ENCODE results near the gene NINL.
"Not testable (repeated sequence)": the region's sequence is repeated elsewhere in the genome, so short reads cannot be mapped to it uniquely, and the experiment has no call there.

NINL gene

DNA sequence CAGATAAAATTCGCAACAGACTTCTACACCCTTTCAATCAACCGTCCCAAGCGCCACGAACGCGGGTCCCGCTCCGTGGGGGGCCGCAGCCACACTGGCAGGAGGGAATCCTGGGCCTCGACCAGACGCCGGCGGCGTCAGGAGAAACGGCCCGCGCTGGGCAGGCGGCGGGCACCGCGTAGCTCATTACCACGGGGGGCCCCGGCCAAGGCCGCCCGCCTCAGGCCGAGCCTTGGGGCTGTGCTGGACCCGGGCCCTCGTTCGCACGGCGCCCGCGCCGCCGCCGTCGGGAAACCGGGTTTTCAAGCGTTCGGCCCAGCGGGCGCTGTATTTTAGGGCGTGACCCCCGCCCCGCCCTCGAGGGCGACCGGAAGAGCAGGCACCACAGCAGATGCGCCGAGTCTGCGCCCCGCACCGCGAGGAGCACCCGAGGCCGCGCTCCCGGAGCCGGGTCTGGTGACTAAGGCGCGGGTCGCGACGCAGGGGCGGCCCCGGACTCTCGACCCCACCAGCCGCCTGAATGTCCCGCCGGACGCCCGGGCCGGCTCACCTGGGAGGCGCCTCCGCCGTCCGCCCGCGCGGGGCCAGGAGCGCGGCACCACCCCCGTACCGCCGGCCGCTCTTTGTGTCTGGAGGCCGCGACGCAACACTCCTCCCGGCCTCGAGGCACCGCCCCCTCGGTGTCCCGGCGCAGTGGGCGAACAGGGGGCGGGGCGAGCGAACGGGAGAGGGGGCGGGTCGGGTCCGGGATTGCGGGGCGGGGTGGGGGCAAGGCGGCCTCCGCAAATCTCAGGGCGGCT is at the start of gene NINL:
TSS of gene NINL (minus strand) at position 627 of the 800 bp plus-strand sequence. CDS start 58,944 bp downstream, outside the sequence.
- DNase-seq (ENCODE audit: low read depth) = no peak

GRCh38 chr20:25632940-25633790 is 47.8 kb upstream of the NINL start:
- DNase-seq (ENCODE audit: low read depth) = no peak

DNA sequence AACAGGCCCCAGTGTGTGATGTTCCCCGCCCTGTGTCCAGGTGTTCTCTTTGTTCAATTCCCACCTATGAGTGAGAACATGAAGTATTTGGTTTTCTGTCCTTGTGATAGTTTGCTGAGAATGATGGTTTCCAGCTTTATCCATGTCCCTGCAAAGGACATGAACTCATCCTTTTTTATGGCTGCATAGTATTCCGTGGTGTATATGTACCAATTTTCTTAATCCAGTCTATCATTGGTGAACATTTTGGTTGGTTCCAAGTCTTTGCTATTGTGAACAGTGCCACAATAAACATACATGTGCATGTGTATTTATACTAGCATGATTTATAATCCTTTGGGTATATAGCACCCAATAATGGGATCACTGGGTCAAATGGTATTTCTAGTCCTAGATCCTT is 45.3 kb upstream of the NINL start:
- not testable (repeated sequence) for DNase-seq (ENCODE audit: low read depth)

DNA sequence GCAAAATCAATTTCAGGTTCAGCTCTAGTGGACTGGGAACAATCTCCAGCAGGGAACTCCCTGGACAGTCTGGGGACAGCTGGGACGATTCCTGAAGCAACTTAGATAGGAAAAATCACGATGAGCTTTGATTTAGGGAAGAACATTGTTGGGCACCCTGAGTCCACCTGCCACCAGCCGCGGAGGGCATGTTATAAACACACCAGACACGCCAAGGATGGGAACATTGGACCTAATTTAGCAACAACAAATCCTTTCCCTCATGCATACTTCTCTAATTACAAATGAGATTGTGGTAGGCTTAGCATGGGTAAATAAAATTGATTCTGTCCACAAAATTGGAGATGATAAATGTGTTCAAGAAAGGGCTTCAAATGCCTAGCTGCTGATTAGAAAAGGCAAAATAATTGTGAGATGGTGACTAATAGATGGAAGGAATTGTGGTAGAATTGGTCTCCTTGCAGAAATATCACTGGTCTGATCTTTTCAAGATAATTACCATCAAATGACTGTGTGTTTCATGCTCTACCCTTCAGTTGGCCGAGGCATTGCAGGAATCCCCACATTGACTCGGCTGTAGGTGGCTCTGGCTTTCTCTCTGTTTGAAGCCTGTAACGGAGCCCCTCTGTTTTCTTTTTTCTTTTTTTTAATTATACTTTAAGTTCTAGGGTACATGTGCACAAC is 44.6 kb upstream of the NINL start:
- no peak for DNase-seq (ENCODE audit: low read depth)

DNA sequence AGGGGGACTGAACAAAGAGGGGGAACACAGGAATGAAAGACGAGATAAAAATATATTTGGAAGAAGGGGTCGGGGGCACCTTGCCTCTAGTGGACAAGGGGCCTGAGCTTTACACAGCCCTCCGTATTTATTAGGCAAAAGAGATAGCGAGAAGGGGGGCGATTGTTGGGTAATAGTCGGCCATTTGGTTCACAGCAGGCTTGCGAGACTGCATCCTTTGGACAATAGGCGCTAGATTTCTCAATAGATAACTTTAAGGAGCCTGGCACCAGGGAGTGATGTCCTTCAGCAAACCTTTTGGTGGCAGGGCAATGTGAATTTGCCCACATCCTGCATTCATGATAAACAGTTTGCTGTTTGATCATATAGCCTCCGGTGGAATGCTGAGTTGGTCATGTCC is 41.4 kb upstream of the NINL start:
- DNase-seq (ENCODE audit: low read depth) = no peak

DNA sequence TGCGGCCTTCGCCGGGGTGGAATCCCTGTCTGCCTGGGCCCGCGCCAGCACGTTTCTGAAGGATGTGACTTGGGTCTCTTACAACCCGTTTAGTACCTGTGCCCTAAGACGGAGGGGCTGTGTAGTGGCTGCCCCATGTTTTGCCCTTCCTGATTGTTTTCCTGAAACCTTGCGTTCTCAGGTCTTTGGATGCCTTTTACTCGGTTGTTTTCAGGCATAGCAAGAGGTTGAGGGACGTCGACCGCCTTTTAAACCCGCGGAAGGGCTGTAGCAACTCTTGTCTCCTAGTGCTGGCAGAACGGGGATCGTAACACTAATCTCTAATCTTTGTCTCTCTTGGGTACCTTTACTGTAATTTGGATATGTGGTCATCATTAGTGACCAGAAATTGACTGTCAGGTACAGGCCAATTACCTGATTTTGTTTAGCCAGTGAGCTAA is 39.2 kb upstream of the NINL start:
- no peak for DNase-seq (ENCODE audit: low read depth)

GRCh38 chr20:25623736-25624499 is 38.6 kb upstream of the NINL start, which contains the start of gene NANP:
Gene NANP, minus strand, starts transcription at chr20:25624014. Its CDS starts 66 bp downstream, at chr20:25623948.
- DNase-seq (ENCODE audit: low read depth) = peak; percentile 97

- no peak for DNase-seq (ENCODE audit: low read depth)
Measured at GRCh38 chr20:25623225-25623735, 37.9 kb upstream of the NINL start.

- no peak for DNase-seq (ENCODE audit: low read depth)
Measured at GRCh38 chr20:25622450-25623224, 37.3 kb upstream of the NINL start.

- DNase-seq (ENCODE audit: low read depth) = no peak
Measured at GRCh38 chr20:25622049-25622448, 36.7 kb upstream of the NINL start.

DNA sequence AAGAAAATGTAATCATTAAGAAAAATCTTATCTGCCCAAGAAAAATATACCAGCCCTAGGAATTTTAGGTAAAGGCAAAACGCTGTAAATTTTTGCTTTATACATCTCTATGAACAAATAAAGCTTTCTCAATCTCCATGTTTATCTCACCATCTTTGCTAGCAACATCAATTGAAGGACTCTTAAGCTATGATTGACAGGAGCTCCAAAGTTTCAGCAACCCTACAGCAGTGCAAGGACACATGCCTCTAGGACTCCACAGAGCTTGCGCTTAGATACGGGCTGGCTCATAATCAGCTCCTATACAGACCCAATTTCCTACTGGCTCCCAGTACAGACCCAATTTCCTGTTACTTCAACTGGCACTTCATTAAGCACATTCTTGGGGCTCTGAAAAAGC is 34.2 kb upstream of the NINL start:
- no peak for DNase-seq (ENCODE audit: low read depth)

DNA sequence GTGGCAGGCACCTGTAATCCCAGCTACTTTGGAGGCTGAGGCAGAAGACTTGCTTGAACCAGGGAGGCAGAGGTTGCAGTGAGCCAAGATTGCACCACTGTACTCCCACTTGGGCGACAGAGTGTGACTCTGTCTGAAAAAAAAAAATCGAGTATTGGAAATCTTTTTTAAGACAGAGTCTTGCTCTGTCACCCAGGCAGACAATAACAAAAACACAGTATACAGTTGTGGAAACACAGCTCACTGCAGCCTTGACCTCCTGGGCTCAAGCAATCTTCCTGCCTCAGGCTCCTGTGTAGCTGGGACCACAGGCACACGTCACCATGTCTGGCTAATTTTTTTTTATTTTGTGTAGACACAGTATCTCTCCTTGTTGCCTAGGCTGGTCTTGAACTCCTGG is 23.4 kb upstream of the NINL start:
- no peak for DNase-seq (ENCODE audit: low read depth)

GRCh38 chr20:25606094-25606695 is 20.9 kb upstream of the NINL start:
- DNase-seq (ENCODE audit: low read depth) = no peak

GRCh38 chr20:25605148-25605547 is 19.8 kb upstream of the NINL start:
- no peak for DNase-seq (ENCODE audit: low read depth)

DNA sequence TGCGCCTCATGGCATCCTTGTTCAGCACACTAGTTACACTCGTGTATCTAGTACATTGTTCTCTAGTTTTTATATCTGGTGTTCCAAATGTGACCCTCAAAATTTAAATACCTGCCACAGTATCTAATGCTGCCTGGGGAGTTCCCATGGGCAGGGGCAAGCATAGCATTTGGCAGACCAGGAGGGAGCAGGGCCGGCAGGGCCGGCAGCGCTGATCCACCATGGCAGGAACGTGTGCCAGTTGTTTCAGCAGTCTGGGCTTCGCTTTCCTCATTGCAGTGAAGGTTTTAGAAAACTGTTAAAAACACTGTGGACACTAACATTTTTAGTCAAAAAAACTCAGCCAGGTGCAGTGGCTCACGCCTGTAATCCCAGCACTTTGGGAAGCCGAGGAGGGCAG is 19.3 kb upstream of the NINL start:
- no peak for DNase-seq (ENCODE audit: low read depth)

DNA sequence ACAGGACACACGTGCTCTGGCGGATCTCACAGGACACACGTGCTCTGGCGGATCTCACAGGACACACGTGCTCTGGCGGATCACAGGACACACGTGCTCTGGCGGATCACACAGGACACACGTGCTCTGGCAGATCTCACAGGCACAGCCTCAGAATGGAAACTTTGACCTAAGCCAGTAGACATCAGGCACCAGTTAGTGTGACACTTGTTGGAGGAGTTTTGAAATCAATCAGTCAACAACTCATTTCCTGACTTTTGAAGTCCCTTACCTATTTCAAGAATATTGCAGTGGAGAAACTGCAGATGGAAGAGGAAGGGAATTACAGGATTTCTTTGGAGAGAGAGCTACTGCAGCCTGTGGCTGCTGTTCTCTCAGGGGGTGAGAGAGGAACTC is 17.6 kb upstream of the NINL start:
- not testable (repeated sequence) for DNase-seq (ENCODE audit: low read depth)

DNA sequence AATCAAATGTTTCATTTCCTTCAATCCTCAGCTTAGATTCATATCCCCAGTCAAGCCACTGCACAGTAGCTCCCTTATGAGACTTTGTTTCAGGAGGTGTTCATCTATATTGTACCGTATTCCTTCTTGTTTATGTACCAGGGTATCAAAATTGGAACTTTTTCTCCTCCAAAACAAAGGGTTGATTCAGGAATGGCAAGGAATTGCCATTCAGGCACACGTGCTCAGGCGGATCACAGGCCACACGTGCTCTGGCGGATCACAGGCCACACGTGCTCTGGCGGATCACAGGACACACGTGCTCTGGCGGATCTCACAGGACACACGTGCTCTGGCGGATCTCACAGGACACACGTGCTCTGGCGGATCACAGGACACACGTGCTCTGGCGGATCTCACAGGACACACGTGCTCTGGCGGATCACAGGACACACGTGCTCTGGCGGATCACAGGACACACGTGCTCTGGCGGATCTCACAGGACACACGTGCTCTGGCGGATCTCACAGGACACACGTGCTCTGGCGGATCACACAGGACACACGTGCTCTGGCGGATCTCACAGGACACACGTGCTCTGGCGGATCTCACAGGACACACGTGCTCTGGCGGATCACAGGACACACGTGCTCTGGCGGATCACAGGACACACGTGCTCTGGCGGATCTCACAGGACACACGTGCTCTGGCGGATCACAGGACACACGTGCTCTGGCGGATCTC is 17.0 kb upstream of the NINL start:
- DNase-seq (ENCODE audit: low read depth) = not testable (repeated sequence)

DNA sequence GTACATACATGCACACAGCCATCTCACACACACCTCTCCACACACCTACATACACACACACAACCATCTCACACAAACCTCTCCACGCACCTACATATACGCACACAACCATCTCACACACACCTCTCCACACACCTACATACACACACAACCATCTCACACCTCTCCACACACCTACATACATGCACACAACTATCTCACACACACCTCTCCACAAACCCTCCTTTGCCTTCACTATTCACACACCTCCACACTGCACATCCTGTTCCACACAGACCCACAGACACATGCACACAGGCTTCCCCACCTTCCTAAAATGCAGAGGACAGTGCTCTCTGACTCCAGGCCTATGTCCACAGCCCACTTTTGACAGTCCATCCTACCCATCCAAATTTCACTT is 16.3 kb upstream of the NINL start:
- no peak for DNase-seq (ENCODE audit: low read depth)

DNA sequence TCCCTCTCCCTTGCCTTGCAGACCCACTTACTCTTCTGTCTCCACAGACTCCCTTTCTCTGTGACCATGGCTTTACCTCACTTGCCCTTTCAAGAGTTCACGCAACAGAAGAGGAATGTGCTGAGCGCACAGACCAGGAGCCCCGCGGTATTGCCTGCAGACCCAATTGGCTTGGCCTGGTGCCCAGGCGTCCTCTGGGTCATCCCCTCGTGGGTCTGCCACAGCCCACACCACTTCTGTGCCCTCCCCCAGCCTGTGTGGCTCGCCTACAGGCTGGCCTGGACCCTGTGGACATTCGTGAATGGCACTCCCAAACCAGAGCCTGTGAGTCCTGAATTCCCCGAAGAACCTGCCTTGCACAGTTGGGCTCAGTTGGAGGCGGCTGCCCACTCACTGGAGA is 15.3 kb upstream of the NINL start:
- DNase-seq (ENCODE audit: low read depth) = no peak

Measured in stromal cell of bone marrow (primary cell).